PFSK-1 (cell line): ENCODE data around the gene ITGA3.

Source experiments
- POLR2AphosphoS5 ChIP-seq: IDR thresholded peaks from 2 replicates; pipeline ENCODE4 v1.6.1; 2012; ENCODE audit warnings: low read depth, mild to moderate bottlenecking, control low read depth, low read length, moderate library complexity
- SIN3A ChIP-seq: IDR thresholded peaks from 2 replicates; pipeline ENCODE4 v1.6.1; 2012; ENCODE audit warnings: mild to moderate bottlenecking, low read length, moderate library complexity, borderline replicate concordance; ENCODE audit not compliant: insufficient read depth
- TAF1 ChIP-seq: IDR thresholded peaks from 2 replicates; pipeline ENCODE4 v1.6.1; 2012; ENCODE audit warnings: low read length, control low read depth, borderline replicate concordance; ENCODE audit not compliant: insufficient read depth
- TF ChIP-seq, protein P1 (sequence below), 2 experiments: IDR thresholded peaks; 2 replicates each; pipeline versions ENCODE4 v1.6.1 to v1.8.0; 2011 to 2012; ENCODE audit warnings: low read depth in 2 of 2, low read length in 2 of 2, control low read depth in 1 of 2, inconsistent platforms in 1 of 2, mild to moderate bottlenecking in 1 of 2, moderate library complexity in 1 of 2; ENCODE audit not compliant: insufficient read depth in 1 of 2

DNA sequence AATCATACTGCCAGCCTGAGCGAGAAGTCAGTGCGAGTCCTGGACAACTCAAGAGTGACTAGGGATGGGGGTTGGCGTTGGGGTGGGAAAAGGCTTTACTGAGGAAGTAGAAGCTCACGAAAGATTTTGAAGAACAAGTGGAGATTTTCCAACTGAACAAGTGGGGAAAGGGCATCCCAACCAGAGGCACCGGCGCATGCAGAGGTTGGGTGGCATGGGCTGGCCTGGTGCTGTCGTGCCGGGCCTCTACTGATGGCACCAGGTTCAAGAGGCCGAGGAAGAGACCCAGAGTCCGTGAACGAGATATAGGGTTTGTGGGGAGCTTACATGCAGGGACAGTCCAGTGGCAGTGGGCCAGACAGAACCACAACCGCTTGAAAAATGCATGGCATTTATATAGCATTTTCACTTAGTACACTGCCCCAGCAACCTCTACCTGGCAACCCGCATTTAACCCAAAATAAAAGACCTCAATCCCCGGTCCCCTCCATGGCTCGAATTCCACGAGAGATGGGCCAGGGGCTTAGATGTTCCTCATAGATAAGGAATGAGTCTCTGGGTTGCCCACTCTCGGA is 7.7 kb upstream of the ITGA3 start:
- TF ChIP-seq POLR2AphosphoS5 (no peak), TAF1 (no peak), SIN3A (no peak)
- TF ChIP-seq, protein P1, sequence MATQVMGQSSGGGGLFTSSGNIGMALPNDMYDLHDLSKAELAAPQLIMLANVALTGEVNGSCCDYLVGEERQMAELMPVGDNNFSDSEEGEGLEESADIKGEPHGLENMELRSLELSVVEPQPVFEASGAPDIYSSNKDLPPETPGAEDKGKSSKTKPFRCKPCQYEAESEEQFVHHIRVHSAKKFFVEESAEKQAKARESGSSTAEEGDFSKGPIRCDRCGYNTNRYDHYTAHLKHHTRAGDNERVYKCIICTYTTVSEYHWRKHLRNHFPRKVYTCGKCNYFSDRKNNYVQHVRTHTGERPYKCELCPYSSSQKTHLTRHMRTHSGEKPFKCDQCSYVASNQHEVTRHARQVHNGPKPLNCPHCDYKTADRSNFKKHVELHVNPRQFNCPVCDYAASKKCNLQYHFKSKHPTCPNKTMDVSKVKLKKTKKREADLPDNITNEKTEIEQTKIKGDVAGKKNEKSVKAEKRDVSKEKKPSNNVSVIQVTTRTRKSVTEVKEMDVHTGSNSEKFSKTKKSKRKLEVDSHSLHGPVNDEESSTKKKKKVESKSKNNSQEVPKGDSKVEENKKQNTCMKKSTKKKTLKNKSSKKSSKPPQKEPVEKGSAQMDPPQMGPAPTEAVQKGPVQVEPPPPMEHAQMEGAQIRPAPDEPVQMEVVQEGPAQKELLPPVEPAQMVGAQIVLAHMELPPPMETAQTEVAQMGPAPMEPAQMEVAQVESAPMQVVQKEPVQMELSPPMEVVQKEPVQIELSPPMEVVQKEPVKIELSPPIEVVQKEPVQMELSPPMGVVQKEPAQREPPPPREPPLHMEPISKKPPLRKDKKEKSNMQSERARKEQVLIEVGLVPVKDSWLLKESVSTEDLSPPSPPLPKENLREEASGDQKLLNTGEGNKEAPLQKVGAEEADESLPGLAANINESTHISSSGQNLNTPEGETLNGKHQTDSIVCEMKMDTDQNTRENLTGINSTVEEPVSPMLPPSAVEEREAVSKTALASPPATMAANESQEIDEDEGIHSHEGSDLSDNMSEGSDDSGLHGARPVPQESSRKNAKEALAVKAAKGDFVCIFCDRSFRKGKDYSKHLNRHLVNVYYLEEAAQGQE (IDR thresholded peaks at IDR 0.05; ENCODE audit: insufficient read depth in 1 of 2, low read depth in 2 of 2, low read length in 2 of 2): no peak
